GM23248 (cell line): ENCODE data around the gene CCDC183. TPM values are rescaled to one million over a fixed set of nuclear protein-coding genes. Genes with fewer than 3 reads are reported as not detected.

Experiments used
- DNase-seq: peaks from one replicate; pipeline ENCODE4 v3.0.0-alpha.2; 2015
- H2AFZ ChIP-seq: fragments of 200-600 bp; sonication (generic); 2 replicates; pipeline ENCODE4 v1.6.1; 2016; ENCODE audit warnings: antibody characterized with exemption
- H3F3A ChIP-seq: fragments of 200-600 bp; sonication (generic); 2 replicates; pipeline ENCODE4 v1.6.1; 2016; ENCODE audit warnings: mild to moderate bottlenecking, antibody characterized with exemption, mixed run types; ENCODE audit not compliant: insufficient read depth
- H3K27ac ChIP-seq: fragments of 200-600 bp; sonication (generic); 2 replicates; pipeline ENCODE4 v1.5.1; 2016; ENCODE audit warnings: mild to moderate bottlenecking
- H3K27me3 ChIP-seq: fragments of 200-600 bp; sonication (generic); replicated peaks from 2 replicates; pipeline ENCODE4 v1.6.1; 2016; ENCODE audit warnings: mild to moderate bottlenecking; ENCODE audit not compliant: insufficient read depth
- H3K36me3 ChIP-seq: fragments of 200-600 bp; sonication (generic); 2 replicates; pipeline ENCODE4 v1.6.1; 2016; ENCODE audit warnings: low read depth, mild to moderate bottlenecking
- H3K4me1 ChIP-seq: fragments of 200-600 bp; sonication (generic); 2 replicates; pipeline ENCODE4 v1.6.1; 2016; ENCODE audit warnings: mild to moderate bottlenecking; ENCODE audit not compliant: insufficient read depth
- H3K4me2 ChIP-seq: fragments of 200-600 bp; sonication (generic); one replicate; pipeline ENCODE4 v1.6.1; 2016; ENCODE audit warnings: mild to moderate bottlenecking; ENCODE audit not compliant: unreplicated experiment
- H3K4me3 ChIP-seq: fragments of 200-600 bp; sonication (generic); 2 replicates; pipeline ENCODE4 v1.5.1; 2016; ENCODE audit warnings: mild to moderate bottlenecking
- H3K79me2 ChIP-seq: fragments of 200-600 bp; sonication (generic); 2 replicates; pipeline ENCODE4 v1.6.1; 2016; ENCODE audit warnings: mild to moderate bottlenecking; ENCODE audit not compliant: insufficient read depth
- H3K9ac ChIP-seq: fragments of 200-600 bp; sonication (generic); 2 replicates; pipeline ENCODE4 v1.6.1; 2016; ENCODE audit warnings: mild to moderate bottlenecking
- H3K9me2 ChIP-seq: fragments of 200-600 bp; sonication (generic); 2 replicates; pipeline ENCODE4 v1.6.1; 2016; ENCODE audit warnings: mixed run types, mild to moderate bottlenecking, moderate library complexity; ENCODE audit not compliant: insufficient read depth
- H3K9me3 ChIP-seq: fragments of 200-600 bp; sonication (generic); one replicate; pipeline ENCODE4 v1.6.1; 2017; ENCODE audit warnings: low read depth
- H4K20me1 ChIP-seq: fragments of 200-600 bp; sonication (generic); 2 replicates; pipeline ENCODE4 v1.6.0; 2016; ENCODE audit not compliant: insufficient read depth
- EZH2 ChIP-seq: fragments of 200-600 bp; sonication (generic); IDR thresholded peaks from 2 replicates; pipeline ENCODE4 v1.6.1; 2018; ENCODE audit warnings: antibody characterized with exemption, mild to moderate bottlenecking; ENCODE audit not compliant: insufficient read depth, poor library complexity, severe bottlenecking
- EZH2phosphoT487 ChIP-seq: fragments of 200-600 bp; sonication (generic); IDR thresholded peaks from 2 replicates; pipeline ENCODE4 v1.6.1; 2018; ENCODE audit warnings: antibody characterized with exemption, moderate library complexity, mild to moderate bottlenecking, low read depth; ENCODE audit not compliant: insufficient read depth
- WGBS, 2 experiments: methylation state at CpG; one replicate each; pipeline ENCODE4 v1.1.6; 2015 to 2017; ENCODE audit warnings: low lambda C conversion rate in 2 of 2, low coverage in 1 of 2; ENCODE audit errors: missing lambda C conversion rate in 2 of 2; 5-methylcytosine and 5-hydroxymethylcytosine counted together
- in situ Hi-C: fragments of 300-500 bp; cut with MboI; formaldehyde crosslinking; loops from 2 replicates; pipeline ENCODE4 v1.15.0; 2020
- microRNA-seq: library from miRNA; unstranded; fragments of <30 nt; microRNA quantifications from one replicate; pipeline ENCODE4, GENCODE V29; 2016; ENCODE audit warnings: borderline number of aligned reads
- polyA plus RNA-seq: library from polyadenylated mRNA; unstranded; fragments of >200 nt; fragmentation: Nextera tagmentation; extraction: Ambion mirVana; gene quantifications from 2 replicates; pipeline ENCODE4 v1.2.1, GENCODE V29; 2016
- small RNA-seq: library from RNA; depleted of rRNA; stranded (forward); fragments of <200 nt; gene quantifications from one replicate; pipeline ENCODE3, GENCODE V24; 2014; ENCODE audit warnings: low read depth, low replicate concordance
- total RNA-seq: library from RNA; depleted of rRNA; stranded (reverse); fragments of >200 nt; shearing (Covaris generic); gene quantifications from 2 replicates; pipeline ENCODE4 v1.2.3, GENCODE V29; 2014; rRNA removed

Gene CCDC183
- total and polyA plus RNA-seq, 2 experiments from 2014 or later, result 0.76 to 1.5 TPM

DNA sequence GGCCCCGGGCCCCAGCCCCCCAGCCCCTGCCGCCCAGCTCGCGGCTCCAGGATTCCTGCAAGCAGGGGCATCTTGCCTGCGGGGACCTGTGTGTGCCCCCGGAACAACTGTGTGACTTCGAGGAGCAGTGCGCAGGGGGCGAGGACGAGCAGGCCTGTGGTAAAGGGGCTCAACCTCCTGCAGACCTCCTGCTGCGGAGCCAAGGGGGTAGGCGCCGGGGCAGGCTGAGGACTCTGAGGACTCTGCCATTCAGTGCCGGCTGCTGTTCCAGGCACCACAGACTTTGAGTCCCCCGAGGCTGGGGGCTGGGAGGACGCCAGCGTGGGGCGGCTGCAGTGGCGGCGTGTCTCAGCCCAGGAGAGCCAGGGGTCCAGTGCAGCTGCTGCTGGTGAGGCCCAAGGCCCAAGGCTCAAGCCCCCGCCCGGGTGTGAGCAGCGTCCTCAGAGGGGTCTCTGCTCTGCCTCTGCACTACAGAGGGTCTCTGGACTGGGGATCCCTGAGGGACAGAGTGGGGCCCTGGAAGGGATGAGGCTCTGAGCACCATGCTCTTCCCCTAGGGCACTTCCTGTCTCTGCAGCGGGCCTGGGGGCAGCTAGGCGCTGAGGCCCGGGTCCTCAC lies 59.4 kb downstream of the CCDC183 start:
- Histone ChIP-seq H3K9ac (no peak overlapping the region), H4K20me1 (no peaks in the 10 kb centered on the region), H3K27ac (no peak overlapping the region), H3K27me3 (no peaks in the 10 kb centered on the region), H3F3A (no peaks in the 10 kb centered on the region), H3K36me3 (no peaks in the 10 kb centered on the region), H3K79me2 (no peaks in the 10 kb centered on the region), H3K9me3 (no peaks in the 10 kb centered on the region), H3K4me1 (no peaks in the 10 kb centered on the region), H3K9me2 (no peaks in the 10 kb centered on the region), H3K4me3 (no peak overlapping the region), H2AFZ (no peak overlapping the region), H3K4me2 (no peak overlapping the region)
- 72 to 78% methylated on average over 25 to 26 of the region's 26 CpGs for WGBS, 2 experiments
- no peak for DNase-seq
- in situ Hi-C loops, result no loop called here
- no peak for TF ChIP-seq EZH2phosphoT487
- TF ChIP-seq EZH2, result no peak

DNA sequence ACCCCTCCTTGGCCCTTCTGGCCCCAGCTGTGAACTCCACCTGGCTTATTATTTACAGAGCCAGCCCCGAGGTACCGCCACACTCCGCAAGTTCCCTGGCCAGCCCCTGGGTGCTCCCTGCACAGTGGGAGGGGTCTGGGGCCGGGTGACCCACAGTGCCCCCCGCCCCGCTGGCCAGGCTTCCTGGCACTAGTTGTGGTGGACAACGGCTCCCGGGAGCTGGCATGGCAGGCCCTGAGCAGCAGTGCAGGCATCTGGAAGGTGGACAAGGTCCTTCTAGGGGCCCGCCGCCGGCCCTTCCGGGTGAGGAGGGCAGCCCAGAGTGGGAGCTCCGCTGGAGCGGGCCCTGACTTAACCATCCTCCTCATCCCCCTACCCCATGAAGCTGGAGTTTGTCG lies 59.9 kb downstream of the CCDC183 start:
- H3F3A ChIP-seq, result no peaks in the 10 kb centered on the region
- no peaks in the 10 kb centered on the region for H3K79me2 ChIP-seq
- no peaks in the 10 kb centered on the region for H3K9me2 ChIP-seq
- in situ Hi-C loops, result no loop called here
- H3K27ac ChIP-seq, result no peak overlapping the region
- no peak overlapping the region for H3K4me3 ChIP-seq
- H3K36me3 ChIP-seq, result no peaks in the 10 kb centered on the region
- H3K27me3 ChIP-seq, result no peaks in the 10 kb centered on the region
- no peaks in the 10 kb centered on the region for H4K20me1 ChIP-seq
- H3K9ac ChIP-seq, result no peak overlapping the region
- 55 to 57% methylated on average over 15 of the region's 15 CpGs for WGBS, 2 experiments
- H3K4me1 ChIP-seq, result no peaks in the 10 kb centered on the region
- no peak overlapping the region for H2AFZ ChIP-seq
- TF ChIP-seq EZH2, result no peak
- no peak for TF ChIP-seq EZH2phosphoT487
- H3K9me3 ChIP-seq, result no peaks in the 10 kb centered on the region
- DNase-seq, result no peak
- H3K4me2 ChIP-seq, result no peak overlapping the region

DNA sequence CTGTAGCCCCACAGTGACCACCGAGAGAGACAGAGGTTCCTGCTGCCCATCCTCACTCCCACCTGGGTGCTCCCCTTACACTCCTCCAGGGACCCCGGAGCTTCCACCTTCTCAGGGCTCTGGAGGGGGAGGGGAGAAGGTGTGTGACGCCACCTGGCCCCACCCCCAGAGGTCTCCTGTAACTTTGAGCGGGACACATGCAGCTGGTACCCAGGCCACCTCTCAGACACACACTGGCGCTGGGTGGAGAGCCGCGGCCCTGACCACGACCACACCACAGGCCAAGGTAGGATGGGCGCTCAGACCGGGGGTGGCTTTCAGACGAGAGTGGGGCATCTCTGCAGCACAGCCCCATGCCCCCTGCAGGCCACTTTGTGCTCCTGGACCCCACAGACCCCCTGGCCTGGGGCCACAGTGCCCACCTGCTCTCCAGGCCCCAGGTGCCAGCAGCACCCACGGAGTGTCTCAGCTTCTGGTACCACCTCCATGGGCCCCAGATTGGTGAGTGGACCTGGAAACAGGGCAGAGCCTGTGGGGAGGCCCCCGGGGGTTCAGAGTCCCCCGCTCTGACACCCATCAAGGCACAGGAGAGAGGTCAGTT lies 60.5 kb downstream of the CCDC183 start:
- H3K27me3 ChIP-seq, result no peaks in the 10 kb centered on the region
- TF ChIP-seq EZH2phosphoT487 (no peak), EZH2 (no peak)
- DNase-seq, result no peak
- H3K9ac ChIP-seq, result no peak overlapping the region
- in situ Hi-C loops, result no loop called here
- no peak overlapping the region for H2AFZ ChIP-seq
- no peaks in the 10 kb centered on the region for H3K79me2 ChIP-seq
- H4K20me1 ChIP-seq, result no peaks in the 10 kb centered on the region
- no peaks in the 10 kb centered on the region for H3K36me3 ChIP-seq
- H3K4me2 ChIP-seq, result no peak overlapping the region
- H3K4me3 ChIP-seq, result no peak overlapping the region
- H3K27ac ChIP-seq, result no peak overlapping the region
- no peaks in the 10 kb centered on the region for H3K9me3 ChIP-seq
- H3K9me2 ChIP-seq, result no peaks in the 10 kb centered on the region
- no peaks in the 10 kb centered on the region for H3F3A ChIP-seq
- 84 to 89% methylated on average over 9 to 14 of the region's 14 CpGs for WGBS, 2 experiments
- no peaks in the 10 kb centered on the region for H3K4me1 ChIP-seq

DNA sequence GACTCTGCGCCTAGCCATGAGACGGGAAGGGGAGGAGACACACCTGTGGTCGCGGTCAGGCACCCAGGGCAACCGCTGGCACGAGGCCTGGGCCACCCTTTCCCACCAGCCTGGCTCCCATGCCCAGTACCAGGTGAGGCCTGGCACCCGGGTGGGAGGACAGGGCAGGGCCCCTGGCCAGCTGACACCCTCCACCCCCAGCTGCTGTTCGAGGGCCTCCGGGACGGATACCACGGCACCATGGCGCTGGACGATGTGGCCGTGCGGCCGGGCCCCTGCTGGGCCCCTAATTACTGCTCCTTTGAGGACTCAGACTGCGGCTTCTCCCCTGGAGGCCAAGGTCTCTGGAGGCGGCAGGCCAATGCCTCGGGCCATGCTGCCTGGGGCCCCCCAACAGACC lies 61.0 kb downstream of the CCDC183 start:
- WGBS, 2 experiments, result 96 to 97% methylated on average over 12 to 18 of the region's 19 CpGs
- no peaks in the 10 kb centered on the region for H3K9me2 ChIP-seq
- H3K4me3 ChIP-seq, result no peak overlapping the region
- no peak overlapping the region for H3K9ac ChIP-seq
- no peak for TF ChIP-seq EZH2phosphoT487
- TF ChIP-seq EZH2, result no peak
- no peaks in the 10 kb centered on the region for H3F3A ChIP-seq
- no peaks in the 10 kb centered on the region for H4K20me1 ChIP-seq
- H3K79me2 ChIP-seq, result no peaks in the 10 kb centered on the region
- H3K27ac ChIP-seq, result no peak overlapping the region
- DNase-seq, result no peak
- no peaks in the 10 kb centered on the region for H3K27me3 ChIP-seq
- no peaks in the 10 kb centered on the region for H3K9me3 ChIP-seq
- in situ Hi-C loops, result no loop called here
- no peaks in the 10 kb centered on the region for H3K4me1 ChIP-seq
- peaks cover under 1% of the 10 kb centered on the region; the same call in 1 of the 2 replicates for H3K36me3 ChIP-seq
- H2AFZ ChIP-seq, result no peak overlapping the region
- H3K4me2 ChIP-seq, result no peak overlapping the region

Small RNAs within 50 kb of the gene (microRNA-seq; reads per million reads assigned to microRNA genes)
- gene MIR4292 (not detected), gene MIR6722 (not detected)

Small RNAs within 50 kb of the gene (small RNA-seq; reads per million reads assigned to genes)
- gene AL355987.2 (not detected), gene ATP6V1G1P3 (not detected), gene MIR4292 (not detected), gene MIR6722 (not detected)

Other genes with a start within 250 kb of the CCDC183 start
- 13.7 and 15.3 TPM in 2 replicates for gene EGFL7, start 133.4 kb upstream of the CCDC183 start, total RNA-seq
- gene EGFL7, start 133.4 kb upstream of the CCDC183 start, polyA plus RNA-seq, result 15.3 and 15.7 TPM in 2 replicates
- 50.8 and 58.3 TPM in 2 replicates for gene AGPAT2, start 108.9 kb upstream of the CCDC183 start, total RNA-seq
- 68.7 and 80.3 TPM in 2 replicates for gene AGPAT2, start 108.9 kb upstream of the CCDC183 start, polyA plus RNA-seq
- gene DIPK1B, start 83.8 kb upstream of the CCDC183 start, total RNA-seq, result not detected in 2 replicates
- 0.15 TPM in 1 of 2 replicates, not detected in the other for gene DIPK1B, start 83.8 kb upstream of the CCDC183 start, polyA plus RNA-seq
- gene LCN10, start 53.4 kb upstream of the CCDC183 start, total RNA-seq, result not detected in 2 replicates
- gene LCN10, start 53.4 kb upstream of the CCDC183 start, polyA plus RNA-seq, result not detected in 2 replicates
- not detected in 2 replicates for gene LCN6, start 47.8 kb upstream of the CCDC183 start, total RNA-seq
- gene LCN6, start 47.8 kb upstream of the CCDC183 start, polyA plus RNA-seq, result not detected in 2 replicates
- not detected in 2 replicates for gene LCN8, start 38.1 kb upstream of the CCDC183 start, total RNA-seq
- not detected in 2 replicates for gene LCN8, start 38.1 kb upstream of the CCDC183 start, polyA plus RNA-seq
- gene LCN15, start 31.8 kb upstream of the CCDC183 start, total RNA-seq, result not detected in 2 replicates
- gene LCN15, start 31.8 kb upstream of the CCDC183 start, polyA plus RNA-seq, result not detected in 2 replicates
- gene TMEM141, start 5.0 kb upstream of the CCDC183 start, total RNA-seq, result 51.3 and 51.7 TPM in 2 replicates
- 59.4 and 61.8 TPM in 2 replicates for gene TMEM141, start 5.0 kb upstream of the CCDC183 start, polyA plus RNA-seq
- gene RABL6, start 11.6 kb downstream of the CCDC183 start, total RNA-seq, result 74.4 and 81.1 TPM in 2 replicates
- gene RABL6, start 11.6 kb downstream of the CCDC183 start, polyA plus RNA-seq, result 21.6 and 22.0 TPM in 2 replicates
- gene AJM1, start 46.1 kb downstream of the CCDC183 start, total RNA-seq, result 0.89 and 1.4 TPM in 2 replicates
- gene AJM1, start 46.1 kb downstream of the CCDC183 start, polyA plus RNA-seq, result 1.1 and 1.4 TPM in 2 replicates
- gene PHPT1, start 53.1 kb downstream of the CCDC183 start, total RNA-seq, result 71.1 and 84.6 TPM in 2 replicates
- 295 and 302 TPM in 2 replicates for gene PHPT1, start 53.1 kb downstream of the CCDC183 start, polyA plus RNA-seq
- gene MAMDC4, start 56.0 kb downstream of the CCDC183 start, total RNA-seq, result 1.1 and 2.3 TPM in 2 replicates
- 0.35 and 0.43 TPM in 2 replicates for gene MAMDC4, start 56.0 kb downstream of the CCDC183 start, polyA plus RNA-seq
- 299 and 305 TPM in 2 replicates for gene EDF1, start 70.0 kb downstream of the CCDC183 start, total RNA-seq
- 567 and 586 TPM in 2 replicates for gene EDF1, start 70.0 kb downstream of the CCDC183 start, polyA plus RNA-seq
- 8.1 and 11.5 TPM in 2 replicates for gene TRAF2, start 90.2 kb downstream of the CCDC183 start, total RNA-seq
- gene TRAF2, start 90.2 kb downstream of the CCDC183 start, polyA plus RNA-seq, result 14.3 and 15.0 TPM in 2 replicates
- 234 and 259 TPM in 2 replicates for gene FBXW5, start 148.4 kb downstream of the CCDC183 start, total RNA-seq
- 110 and 113 TPM in 2 replicates for gene FBXW5, start 148.4 kb downstream of the CCDC183 start, polyA plus RNA-seq
- gene C8G, start 148.9 kb downstream of the CCDC183 start, total RNA-seq, result not detected in 2 replicates
- gene C8G, start 148.9 kb downstream of the CCDC183 start, polyA plus RNA-seq, result 0.49 TPM in 1 of 2 replicates, not detected in the other
- gene LCN12, start 155.9 kb downstream of the CCDC183 start, total RNA-seq, result not detected in 2 replicates
- gene LCN12, start 155.9 kb downstream of the CCDC183 start, polyA plus RNA-seq, result not detected in 2 replicates
- not detected in 2 replicates for gene PTGDS, start 181.2 kb downstream of the CCDC183 start, total RNA-seq
- 0.24 and 0.25 TPM in 2 replicates for gene PTGDS, start 181.2 kb downstream of the CCDC183 start, polyA plus RNA-seq
- not detected in 2 replicates for gene LCNL1, start 186.7 kb downstream of the CCDC183 start, total RNA-seq
- not detected in 2 replicates for gene LCNL1, start 186.7 kb downstream of the CCDC183 start, polyA plus RNA-seq
- 38.7 and 52.2 TPM in 2 replicates for gene PAXX, start 196.1 kb downstream of the CCDC183 start, total RNA-seq
- 49.3 and 54.5 TPM in 2 replicates for gene PAXX, start 196.1 kb downstream of the CCDC183 start, polyA plus RNA-seq
- 33.3 and 37.7 TPM in 2 replicates for gene CLIC3, start 200.2 kb downstream of the CCDC183 start, total RNA-seq
- 98.9 and 107 TPM in 2 replicates for gene CLIC3, start 200.2 kb downstream of the CCDC183 start, polyA plus RNA-seq
- 33.2 and 49.4 TPM in 2 replicates for gene ABCA2, start 231.9 kb downstream of the CCDC183 start, total RNA-seq
- 20.5 and 21.1 TPM in 2 replicates for gene ABCA2, start 231.9 kb downstream of the CCDC183 start, polyA plus RNA-seq
- gene FUT7, start 235.8 kb downstream of the CCDC183 start, total RNA-seq, result not detected in 2 replicates
- gene FUT7, start 235.8 kb downstream of the CCDC183 start, polyA plus RNA-seq, result not detected in 2 replicates
- 41.9 and 43.1 TPM in 2 replicates for gene NPDC1, start 249.8 kb downstream of the CCDC183 start, total RNA-seq
- gene NPDC1, start 249.8 kb downstream of the CCDC183 start, polyA plus RNA-seq, result 121 and 122 TPM in 2 replicates